Esophagus squamous epithelium (tissue), 5 donors: ENCODE data around the gene RGL2. TPM values are rescaled to one million over a fixed set of nuclear protein-coding genes. Genes with fewer than 3 reads are reported as not detected.

ENCODE experiments used
- DNase-seq: peaks from one replicate; lab custom pipeline; 2025; lab: John Stamatoyannopoulos, UW
- H3K27ac ChIP-seq, 4 donors: fragments of 200-600 bp; sonication (generic); one replicate each; pipeline ENCODE4 v1.5.1; 2016 to 2019; ENCODE audit warnings: mild to moderate bottlenecking in 1 of 4
- H3K27me3 ChIP-seq, 4 donors: fragments of 200-600 bp; sonication (generic); 1 replicate in 3 of 4; 2 replicates in 1 of 4; pipeline versions ENCODE4 v1.5.1 to v1.6.0; 2017 to 2021; ENCODE audit warnings: antibody characterized with exemption in 1 of 4
- H3K36me3 ChIP-seq, 3 donors: fragments of 200-600 bp; sonication (generic); one replicate each; pipeline ENCODE4 v1.5.1; 2016 to 2019
- H3K4me1 ChIP-seq, 3 donors: fragments of 200-600 bp; sonication (generic); one replicate each; pipeline ENCODE4 v1.5.1; 2017 to 2019
- H3K4me3 ChIP-seq, 4 donors: fragments of 200-600 bp; sonication (generic); 1 replicate in 3 of 4; 2 replicates in 1 of 4; pipeline ENCODE4 v1.5.1; 2016 to 2019; ENCODE audit warnings: mild to moderate bottlenecking in 2 of 4, moderate library complexity in 1 of 4
- H3K9me3 ChIP-seq, 3 donors: fragments of 200-600 bp; sonication (generic); one replicate each; pipeline ENCODE4 v1.5.1; 2016 to 2019
- CTCF ChIP-seq, 6 experiments: fragments of 450-650 bp in 4 of 6; fragments of 200-600 bp in 2 of 6; sonication (generic) in 2 of 6; IDR thresholded peaks; one replicate each; pipeline ENCODE4 v1.5.1; 2016 to 2019; ENCODE audit warnings: antibody characterized with exemption in 6 of 6, mild to moderate bottlenecking in 4 of 6, moderate library complexity in 4 of 6
- POLR2A ChIP-seq, 4 donors: fragments of 450-650 bp; IDR thresholded peaks; one replicate each; pipeline ENCODE4 v1.6.1; 2017; ENCODE audit warnings: antibody characterized with exemption in 4 of 4, mild to moderate bottlenecking in 4 of 4, moderate library complexity in 3 of 4
- whole genome bisulfite sequencing, 2 donors: methylation state at CpG; one replicate each; pipeline ENCODE4 v1.1.5; 2018; 5-methylcytosine and 5-hydroxymethylcytosine counted together
- intact Hi-C: fragments of 100-400 bp; cut with DNase I; formaldehyde crosslinking; loops from one replicate; pipeline ENCODE4 v1.15.0; 2022
- total RNA-seq, 4 donors: library from RNA; depleted of rRNA; stranded (reverse); fragments of >200 nt; gene quantifications; one replicate each; pipeline ENCODE4 v1.1.0, GENCODE V29; 2016
- donor health status: DM: yes; HTN: yes; CAD: no.

The RGL2 gene
- total RNA-seq, 4 donors from 2014 or later = 54.9 to 78.7 (median 63.2) TPM

- Histone ChIP-seq H3K4me3 (no peak overlapping the region), H3K9me3 (no peaks in the 10 kb centered on the region), H3K27ac (no peak overlapping the region), H3K4me1 (peaks cover 13 to 32% (median 23%) of the 10 kb centered on the region in 3 donors), H3K36me3 (peaks cover 0 to 19% (median 0%) of the 10 kb centered on the region in 3 donors), H3K27me3 (no peaks in the 10 kb centered on the region)
- TF ChIP-seq CTCF (IDR thresholded peaks at IDR 0.05) (no peak), POLR2A (IDR thresholded peaks at IDR 0.05) (no peak)
- intact Hi-C loops = no loop called here
- DNase-seq = no peak
- 73 to 75% methylated on average over 6 of the region's 6 CpGs for WGBS, 2 donors
Measured at GRCh38 chr6:33251395-33252012, 47.2 kb downstream of the RGL2 start.

GRCh38 chr6:33250731-33251130, 48.0 kb downstream of the RGL2 start:
- 88 to 95% methylated on average over 13 of the region's 13 CpGs for WGBS, 2 donors
- peaks cover 0 to 3% (median 0%) of the 10 kb centered on the region in 4 donors for H3K27me3 ChIP-seq
- no peaks in the 10 kb centered on the region for H3K9me3 ChIP-seq
- intact Hi-C loops = no loop called here
- H3K4me3 ChIP-seq = no peak overlapping the region
- H3K36me3 ChIP-seq = peaks cover 0 to 19% (median 0%) of the 10 kb centered on the region in 3 donors
- DNase-seq = no peak
- peak overlapping the region; percentile 92 to 99 (median 98) for H3K27ac ChIP-seq
- TF ChIP-seq CTCF (IDR thresholded peaks at IDR 0.05) (no peak), POLR2A (IDR thresholded peaks at IDR 0.05) (no peak)
- peaks cover 13 to 32% (median 23%) of the 10 kb centered on the region in 3 donors for H3K4me1 ChIP-seq

- Histone ChIP-seq H3K4me3 (peak overlapping the region; percentile 38 to 74 (median 64)), H3K36me3 (peaks cover 0 to 19% (median 0%) of the 10 kb centered on the region in 3 donors), H3K4me1 (peaks cover 13 to 32% (median 23%) of the 10 kb centered on the region in 3 donors), H3K27ac (peak overlapping the region; percentile 92 to 99 (median 98)), H3K9me3 (no peaks in the 10 kb centered on the region), H3K27me3 (peaks cover 0 to 3% (median 0%) of the 10 kb centered on the region in 4 donors)
- whole genome bisulfite sequencing, 2 donors = 9 to 11% methylated on average over 4 to 5 of the region's 15 CpGs
- TF ChIP-seq POLR2A (IDR thresholded peaks at IDR 0.05) = no peak
- no peak for TF ChIP-seq CTCF (IDR thresholded peaks at IDR 0.05)
- intact Hi-C loops = loop anchor here (5.0 kb wide), 2 partner anchors 88 to 128 kb away; no protein-coding TSS in a partner anchor
- DNase-seq = no peak
Measured at GRCh38 chr6:33249732-33250630, 48.8 kb downstream of the RGL2 start.

GRCh38 chr6:33248932-33249731, 49.6 kb downstream of the RGL2 start:
- peak overlapping the region; percentile 92 to 99 (median 98) for H3K27ac ChIP-seq
- peaks cover 0 to 3% (median 0%) of the 10 kb centered on the region in 4 donors for H3K27me3 ChIP-seq
- H3K36me3 ChIP-seq = peaks cover 0 to 19% (median 0%) of the 10 kb centered on the region in 3 donors
- intact Hi-C loops = loop anchor here (5.0 kb wide), 2 partner anchors 87 to 127 kb away; no protein-coding TSS in a partner anchor
- WGBS, 2 donors = 0 to 1% methylated on average over 28 to 35 of the region's 58 CpGs
- DNase-seq = peak; percentile 88
- H3K9me3 ChIP-seq = no peaks in the 10 kb centered on the region
- TF ChIP-seq CTCF (IDR thresholded peaks at IDR 0.05) (peak in 2 of 6 experiments; percentile 7 to 20), POLR2A (IDR thresholded peaks at IDR 0.05) (peak in 2 of 4 donors; percentile 79 to 85)
- H3K4me3 ChIP-seq = peak overlapping the region; percentile 38 to 74 (median 64)
- H3K4me1 ChIP-seq = peaks cover 13 to 32% (median 23%) of the 10 kb centered on the region in 3 donors
